NCI-H2107 treated with DMSO at 0.1 percent for 48 hours (cell line): ENCODE data around the gene TRPM8.

Source experiments
- DNase-seq: peaks from one replicate; lab custom pipeline; 2025; ENCODE audit not compliant: unreplicated experiment; lab: John Stamatoyannopoulos, UW

The TRPM8 gene

DNA sequence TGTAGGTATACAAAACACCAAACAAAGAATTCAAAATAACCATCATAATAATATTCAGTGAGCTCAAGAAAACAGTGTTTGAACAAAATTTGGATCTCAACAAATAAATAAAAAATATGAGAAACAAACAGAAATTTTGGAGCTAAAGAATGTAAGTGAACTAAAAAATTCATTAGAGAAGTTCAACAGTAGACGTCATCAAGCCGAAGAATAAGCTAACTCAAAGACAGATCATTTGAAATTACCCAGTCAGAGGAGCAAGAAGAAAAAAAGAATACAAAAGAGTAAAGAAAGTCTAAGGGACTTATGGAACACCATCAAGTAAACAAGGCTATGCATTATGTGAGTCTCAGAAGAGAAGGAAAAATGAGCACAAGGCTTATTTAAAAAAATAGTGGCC lies 116.7 kb downstream of the TRPM8 start:
- no peak for DNase-seq

GRCh38 chr2:234038076-234038802 lies 121.1 kb downstream of the TRPM8 start:
- no peak for DNase-seq

- DNase-seq: no peak
These were observed 127.0 kb downstream of the TRPM8 start for GRCh38 chr2:234044157-234044556.

- no peak for DNase-seq
These were observed 129.3 kb downstream of the TRPM8 start for GRCh38 chr2:234046521-234046920.

DNA sequence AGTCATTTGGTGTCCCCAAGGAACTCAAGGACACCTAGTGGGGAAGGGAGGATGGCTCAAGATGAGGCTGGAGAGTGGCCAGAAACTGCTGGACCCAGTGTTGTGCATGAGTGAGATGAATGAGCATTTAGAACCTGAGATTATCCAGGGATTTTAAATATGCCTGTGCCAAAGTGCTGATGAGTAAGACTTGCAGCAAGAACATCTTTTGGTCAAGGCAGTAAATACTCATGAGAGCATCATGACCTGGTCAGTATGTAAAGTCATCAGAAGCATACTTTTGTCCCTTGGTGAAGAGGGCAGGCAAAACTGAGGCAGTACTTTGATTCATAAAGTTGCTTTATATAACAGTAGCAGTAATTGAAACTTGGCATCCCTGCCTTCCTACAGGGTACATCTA lies 130.2 kb downstream of the TRPM8 start:
- no peak for DNase-seq

DNA sequence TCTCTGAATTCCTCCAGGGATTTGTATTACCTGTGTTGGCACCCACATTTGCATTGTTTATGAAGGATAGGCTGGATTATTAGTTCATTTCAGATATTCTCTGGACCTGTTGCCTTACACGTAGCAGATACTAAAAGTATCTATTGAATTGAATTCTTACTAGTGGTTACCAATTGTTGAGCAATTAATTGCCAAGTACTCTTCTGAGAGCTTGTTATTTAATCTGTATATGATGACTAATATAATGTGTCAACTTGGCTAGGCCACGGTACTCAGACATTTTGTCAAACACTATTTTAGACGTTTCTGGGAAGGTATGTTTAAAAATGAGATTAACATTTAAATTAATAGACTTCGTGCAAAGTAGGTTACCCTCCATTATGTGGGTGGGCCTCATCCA lies 130.9 kb downstream of the TRPM8 start:
- DNase-seq: no peak

GRCh38 chr2:234050455-234051135 lies 133.4 kb downstream of the TRPM8 start, which contains the start of gene SPP2:
TSS of gene SPP2 (plus strand) at chr2:234050702. CDS start at chr2:234050787, 85 bp downstream.
- DNase-seq: no peak

DNA sequence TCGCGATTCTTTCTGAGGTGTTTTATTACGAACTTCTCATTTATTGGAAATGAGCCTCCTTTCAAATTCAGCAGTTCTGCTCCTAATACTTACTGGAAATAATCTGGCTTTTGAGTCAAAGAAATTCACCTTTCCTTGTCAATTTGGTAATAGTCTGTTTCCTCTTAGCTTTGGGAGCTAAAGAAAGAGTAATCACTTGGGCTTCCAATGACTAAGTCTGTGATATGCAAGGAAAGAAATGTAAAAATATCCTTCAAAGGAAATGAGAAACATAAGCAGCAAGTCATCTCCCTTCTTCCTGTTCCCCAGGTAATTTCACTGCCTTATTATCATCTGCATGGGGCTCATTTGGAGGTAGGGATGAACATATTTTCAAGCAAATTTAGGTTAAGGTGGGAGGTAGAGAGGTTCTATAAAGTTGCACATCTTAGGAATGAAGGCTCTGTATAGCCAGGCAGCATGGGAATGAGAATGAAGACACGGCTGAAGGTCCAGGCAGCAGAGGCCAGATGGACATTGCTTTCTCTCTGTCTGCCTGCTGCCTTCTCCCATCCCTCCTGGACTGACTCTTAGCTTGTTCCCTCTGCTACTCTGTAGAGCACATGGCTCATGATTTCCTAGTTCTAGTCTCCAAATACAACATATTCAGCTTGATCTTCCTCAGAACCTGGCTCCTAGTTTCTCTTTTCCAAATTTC lies 134.3 kb downstream of the TRPM8 start:
- no peak for DNase-seq

GRCh38 chr2:234058881-234059280 lies 141.7 kb downstream of the TRPM8 start:
- no peak for DNase-seq

- DNase-seq: peak; percentile 27
These were observed 143.1 kb downstream of the TRPM8 start for GRCh38 chr2:234060236-234060635.

DNA sequence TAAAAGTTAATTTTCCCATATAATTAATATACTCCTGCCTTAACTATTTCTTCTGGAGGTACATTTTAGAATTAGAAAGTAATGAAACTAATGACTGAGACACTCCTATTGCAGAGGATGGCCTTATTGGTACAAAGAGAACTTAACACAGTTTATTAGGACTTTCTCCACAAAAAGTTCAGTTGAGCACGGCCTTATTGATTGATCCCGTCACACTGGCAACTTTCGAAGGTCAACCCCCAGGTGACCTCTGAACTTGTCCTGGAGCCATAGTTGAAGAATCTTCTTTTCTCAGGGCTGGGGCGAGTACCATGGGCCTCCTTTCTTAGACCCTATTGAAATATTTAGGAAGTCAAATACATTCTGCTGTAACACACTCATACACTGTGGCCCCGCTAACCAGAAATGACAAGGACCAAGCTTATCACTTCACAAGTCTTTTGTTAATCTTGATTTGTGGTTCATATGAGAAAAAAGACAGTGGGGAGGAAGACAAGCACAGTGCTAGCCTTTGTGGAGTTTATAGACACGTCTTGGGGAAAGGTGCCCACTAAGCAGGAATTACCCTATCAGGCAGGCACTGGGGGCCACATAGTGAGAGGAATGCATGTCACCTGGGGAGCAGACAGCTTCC lies 144.6 kb downstream of the TRPM8 start:
- DNase-seq: no peak

GRCh38 chr2:234066587-234066986 lies 149.4 kb downstream of the TRPM8 start:
- DNase-seq: no peak
